Esophagus squamous epithelium (tissue), 5 donors: ENCODE measurements around the gene CTTNBP2. TPM values are rescaled to one million over a fixed set of nuclear protein-coding genes. Genes with fewer than 3 reads are reported as not detected.

Experiments
- DNase-seq: peaks from one replicate; lab custom pipeline; 2025; lab: John Stamatoyannopoulos, UW
- H3K27ac ChIP-seq, 4 donors: fragments of 200-600 bp; sonication (generic); one replicate each; pipeline ENCODE4 v1.5.1; 2016 to 2019; ENCODE audit warnings: mild to moderate bottlenecking in 1 of 4
- H3K27me3 ChIP-seq, 4 donors: fragments of 200-600 bp; sonication (generic); 1 replicate in 3 of 4; 2 replicates in 1 of 4; pipeline versions ENCODE4 v1.5.1 to v1.6.0; 2017 to 2021; ENCODE audit warnings: antibody characterized with exemption in 1 of 4
- H3K36me3 ChIP-seq, 3 donors: fragments of 200-600 bp; sonication (generic); one replicate each; pipeline ENCODE4 v1.5.1; 2016 to 2019
- H3K4me1 ChIP-seq, 3 donors: fragments of 200-600 bp; sonication (generic); one replicate each; pipeline ENCODE4 v1.5.1; 2017 to 2019
- H3K4me3 ChIP-seq, 4 donors: fragments of 200-600 bp; sonication (generic); 1 replicate in 3 of 4; 2 replicates in 1 of 4; pipeline ENCODE4 v1.5.1; 2016 to 2019; ENCODE audit warnings: mild to moderate bottlenecking in 2 of 4, moderate library complexity in 1 of 4
- H3K9me3 ChIP-seq, 3 donors: fragments of 200-600 bp; sonication (generic); one replicate each; pipeline ENCODE4 v1.5.1; 2016 to 2019
- CTCF ChIP-seq, 6 experiments: fragments of 450-650 bp in 4 of 6; fragments of 200-600 bp in 2 of 6; sonication (generic) in 2 of 6; IDR thresholded peaks; one replicate each; pipeline ENCODE4 v1.5.1; 2016 to 2019; ENCODE audit warnings: antibody characterized with exemption in 6 of 6, mild to moderate bottlenecking in 4 of 6, moderate library complexity in 4 of 6
- POLR2A ChIP-seq, 4 donors: fragments of 450-650 bp; IDR thresholded peaks; one replicate each; pipeline ENCODE4 v1.6.1; 2017; ENCODE audit warnings: antibody characterized with exemption in 4 of 4, mild to moderate bottlenecking in 4 of 4, moderate library complexity in 3 of 4
- WGBS, 2 donors: methylation state at CpG; one replicate each; pipeline ENCODE4 v1.1.5; 2018; 5-methylcytosine and 5-hydroxymethylcytosine counted together
- intact Hi-C: fragments of 100-400 bp; cut with DNase I; formaldehyde crosslinking; loops from one replicate; pipeline ENCODE4 v1.15.0; 2022
- total RNA-seq, 4 donors: library from RNA; depleted of rRNA; stranded (reverse); fragments of >200 nt; gene quantifications; one replicate each; pipeline ENCODE4 v1.1.0, GENCODE V29; 2016
- donor health status: DM: yes; HTN: yes; CAD: no.

CTTNBP2 gene
- total RNA-seq, 4 donors from 2014 or later: 8.5 to 31.5 (median 19.6) TPM

DNA sequence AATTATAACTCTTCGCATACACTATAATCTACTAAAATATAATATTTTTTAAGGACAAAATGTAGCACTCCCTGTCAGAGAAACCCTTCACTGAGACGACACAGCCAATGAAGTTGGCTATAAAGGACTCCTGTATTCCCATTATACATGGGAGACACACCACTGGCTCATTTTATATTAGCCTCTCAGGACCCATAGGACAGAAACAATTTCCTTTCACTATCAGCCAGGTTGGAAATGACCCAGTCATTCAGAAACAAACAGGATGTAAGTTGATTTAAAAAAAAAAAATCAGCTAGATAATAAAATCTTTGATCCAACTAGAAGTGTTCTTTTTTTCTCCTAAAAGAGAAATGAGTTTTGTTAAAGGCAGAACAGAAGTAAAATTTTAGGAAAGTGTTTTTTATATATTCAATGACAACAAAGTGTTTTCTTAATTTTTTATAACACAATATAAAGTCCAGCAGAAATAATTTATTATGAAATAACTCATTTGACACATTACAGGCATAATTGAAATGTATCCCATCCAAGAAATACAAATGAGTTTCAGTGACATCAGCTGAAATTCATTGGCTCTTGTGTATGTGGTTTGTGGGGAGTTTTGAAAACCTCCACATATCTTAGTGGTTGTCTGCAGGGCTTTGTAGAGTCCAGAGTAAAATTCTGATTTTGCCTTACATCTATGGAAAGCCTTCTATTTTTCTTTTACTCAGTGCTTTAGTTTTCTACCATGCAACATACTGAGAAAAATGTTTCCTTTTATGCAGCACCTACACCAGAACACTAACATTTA, 64.1 kb downstream of the CTTNBP2 start:
- H3K36me3 ChIP-seq: peaks cover 0 to 10% (median 0%) of the 10 kb centered on the region in 3 donors
- peaks cover 10 to 25% (median 13%) of the 10 kb centered on the region in 3 donors for H3K4me1 ChIP-seq
- no peaks in the 10 kb centered on the region for H3K27me3 ChIP-seq
- intact Hi-C loops: no loop called here
- 54 to 60% methylated on average over 2 of the region's 2 CpGs for whole genome bisulfite sequencing, 2 donors
- peak overlapping the region in 1 of 4 donors; percentile 43 for H3K27ac ChIP-seq
- DNase-seq: no peak
- H3K9me3 ChIP-seq: no peaks in the 10 kb centered on the region
- TF ChIP-seq CTCF (IDR thresholded peaks at IDR 0.05): no peak
- TF ChIP-seq POLR2A (IDR thresholded peaks at IDR 0.05): no peak
- H3K4me3 ChIP-seq: no peak overlapping the region

DNA sequence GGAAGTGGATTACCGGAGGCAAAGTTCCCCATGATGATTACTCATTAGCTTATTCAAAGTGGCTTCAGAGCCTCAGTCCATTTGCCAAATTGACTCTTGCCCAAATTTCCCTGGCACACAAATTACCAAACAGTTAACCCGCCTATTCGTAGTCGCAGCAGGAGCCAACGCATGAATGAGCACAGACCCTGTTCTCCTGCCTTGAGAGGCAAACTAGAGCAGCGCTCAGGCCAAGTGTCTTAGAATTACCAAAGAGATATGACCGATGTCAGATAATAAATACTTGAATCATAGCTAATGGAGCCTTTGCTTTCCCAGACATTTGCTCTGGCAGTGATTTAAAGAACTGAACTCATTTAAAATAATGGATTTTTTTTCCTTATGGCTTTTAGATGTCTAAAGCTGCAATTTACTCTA, 64.9 kb downstream of the CTTNBP2 start:
- no peak for DNase-seq
- peak overlapping the region in 2 of 4 donors; percentile 11 to 43 for H3K27ac ChIP-seq

GRCh38 chr7:117807676-117808075, 65.6 kb downstream of the CTTNBP2 start:
- WGBS, 2 donors: 36 to 47% methylated on average over 3 of the region's 3 CpGs
- no peak overlapping the region for H3K27ac ChIP-seq
- peaks cover 0 to 10% (median 0%) of the 10 kb centered on the region in 3 donors for H3K36me3 ChIP-seq
- no peaks in the 10 kb centered on the region for H3K9me3 ChIP-seq
- no peak overlapping the region for H3K4me3 ChIP-seq
- TF ChIP-seq CTCF (IDR thresholded peaks at IDR 0.05) (no peak), POLR2A (IDR thresholded peaks at IDR 0.05) (no peak)
- DNase-seq: no peak
- intact Hi-C loops: no loop called here
- peaks cover 10 to 25% (median 13%) of the 10 kb centered on the region in 3 donors for H3K4me1 ChIP-seq
- H3K27me3 ChIP-seq: no peaks in the 10 kb centered on the region

More for the DNA sequence above, 64.9 kb downstream of the CTTNBP2 start:
- Histone ChIP-seq H3K36me3 (peaks cover 0 to 10% (median 0%) of the 10 kb centered on the region in 3 donors), H3K4me3 (no peak overlapping the region), H3K27me3 (no peaks in the 10 kb centered on the region), H3K9me3 (no peaks in the 10 kb centered on the region), H3K4me1 (peaks cover 10 to 25% (median 13%) of the 10 kb centered on the region in 3 donors)
- no peak for TF ChIP-seq POLR2A (IDR thresholded peaks at IDR 0.05)
- TF ChIP-seq CTCF (IDR thresholded peaks at IDR 0.05): no peak
- intact Hi-C loops: no loop called here
- WGBS, 2 donors: 26 to 31% methylated on average over 6 to 7 of the region's 7 CpGs

- no peak overlapping the region for H3K4me3 ChIP-seq
- H3K4me1 ChIP-seq: peaks cover 10 to 21% (median 13%) of the 10 kb centered on the region in 3 donors
- H3K27ac ChIP-seq: no peak overlapping the region
- intact Hi-C loops: no loop called here
- H3K27me3 ChIP-seq: no peaks in the 10 kb centered on the region
- H3K9me3 ChIP-seq: no peaks in the 10 kb centered on the region
- no peak for DNase-seq
- H3K36me3 ChIP-seq: peaks cover 0 to 10% (median 0%) of the 10 kb centered on the region in 3 donors
- no peak for TF ChIP-seq POLR2A (IDR thresholded peaks at IDR 0.05)
- no peak for TF ChIP-seq CTCF (IDR thresholded peaks at IDR 0.05)
- 89 to 92% methylated on average over 5 of the region's 5 CpGs for WGBS, 2 donors
Observed at GRCh38 chr7:117806011-117806410, 67.2 kb downstream of the CTTNBP2 start.

- Histone ChIP-seq H3K27me3 (no peaks in the 10 kb centered on the region), H3K27ac (no peak overlapping the region), H3K4me3 (no peak overlapping the region), H3K4me1 (peaks cover 10 to 28% (median 13%) of the 10 kb centered on the region in 3 donors), H3K36me3 (peaks cover 0 to 4% (median 0%) of the 10 kb centered on the region in 3 donors), H3K9me3 (no peaks in the 10 kb centered on the region)
- intact Hi-C loops: no loop called here
- 81 to 88% methylated on average over 3 of the region's 3 CpGs for WGBS, 2 donors
- no peak for DNase-seq
- TF ChIP-seq CTCF (IDR thresholded peaks at IDR 0.05): no peak
- no peak for TF ChIP-seq POLR2A (IDR thresholded peaks at IDR 0.05)
Observed at GRCh38 chr7:117805241-117805640, 68.0 kb downstream of the CTTNBP2 start.
